H9 (cell line): ENCODE data around the gene RPL10A. TPM values are rescaled to one million over a fixed set of nuclear protein-coding genes. Genes with fewer than 3 reads are reported as not detected.

Experiments used
- DNase-seq: peaks from one replicate; pipeline ENCODE4 v3.0.0-alpha.2; 2017
- H2AFZ ChIP-seq: one replicate; pipeline ENCODE4 v1.6.1; 2013; ENCODE audit warnings: mild to moderate bottlenecking, low read length, control low read depth, moderate library complexity
- H2AK5ac ChIP-seq: 2 replicates; pipeline ENCODE4 v1.6.1; 2013; ENCODE audit warnings: low read length, control low read depth, mixed read lengths; ENCODE audit not compliant: insufficient read length
- H2BK120ac ChIP-seq: one replicate; pipeline ENCODE4 v1.6.1; 2013; ENCODE audit warnings: low read depth, mild to moderate bottlenecking, low read length, control low read depth, inconsistent platforms; ENCODE audit not compliant: poor library complexity, severe bottlenecking
- H2BK12ac ChIP-seq: 2 replicates; pipeline ENCODE4 v1.6.1; 2013; ENCODE audit warnings: low read length, control low read depth, mixed read lengths, low read depth; ENCODE audit not compliant: insufficient read length
- H2BK15ac ChIP-seq: 2 replicates; pipeline ENCODE4 v1.6.1; 2013; ENCODE audit warnings: low read depth, low read length, control low read depth
- H2BK20ac ChIP-seq: one replicate; pipeline ENCODE4 v1.6.1; 2013; ENCODE audit warnings: low read depth, mild to moderate bottlenecking, low read length, control low read depth, inconsistent platforms; ENCODE audit not compliant: poor library complexity, severe bottlenecking
- H2BK5ac ChIP-seq: 2 replicates; pipeline ENCODE4 v1.6.1; 2013; ENCODE audit warnings: low read length, control low read depth, mixed read lengths; ENCODE audit not compliant: insufficient read length
- H3K14ac ChIP-seq: 2 replicates; pipeline ENCODE4 v1.6.1; 2013; ENCODE audit warnings: low read length, control low read depth; ENCODE audit not compliant: insufficient read depth
- H3K18ac ChIP-seq: 2 replicates; pipeline ENCODE4 v1.6.1; 2013; ENCODE audit warnings: low read depth, mild to moderate bottlenecking, mixed read lengths, low read length, control low read depth; ENCODE audit not compliant: insufficient read length
- H3K23ac ChIP-seq: 2 replicates; pipeline ENCODE4 v1.6.1; 2013; ENCODE audit warnings: low read length, control low read depth, mixed read lengths, low read depth; ENCODE audit not compliant: insufficient read length
- H3K23me2 ChIP-seq: 2 replicates; pipeline ENCODE4 v1.6.1; 2013; ENCODE audit warnings: low read depth, mild to moderate bottlenecking, mixed read lengths, low read length, control low read depth; ENCODE audit not compliant: insufficient read length, poor library complexity, severe bottlenecking
- H3K27ac ChIP-seq: 2 replicates; pipeline ENCODE4 v1.5.1; 2013; ENCODE audit warnings: low read length, control low read depth, mixed read lengths, low read depth; ENCODE audit not compliant: insufficient read length
- H3K27me3 ChIP-seq: 2 replicates; pipeline ENCODE4 v1.6.1; 2013; ENCODE audit warnings: low read length, control low read depth, inconsistent platforms; ENCODE audit not compliant: insufficient read depth
- H3K4ac ChIP-seq: 2 replicates; pipeline ENCODE4 v1.6.1; 2013; ENCODE audit warnings: low read depth, mild to moderate bottlenecking, control low read depth, inconsistent platforms, low read length, moderate library complexity
- H3K4me1 ChIP-seq: 2 replicates; pipeline ENCODE4 v1.6.1; 2013; ENCODE audit warnings: low read length, control low read depth, inconsistent platforms; ENCODE audit not compliant: insufficient read depth
- H3K4me2 ChIP-seq: 2 replicates; pipeline ENCODE4 v1.6.1; 2013; ENCODE audit warnings: low read length, control low read depth, mixed read lengths; ENCODE audit not compliant: insufficient read length, insufficient read depth
- H3K56ac ChIP-seq: 2 replicates; pipeline ENCODE4 v1.6.1; 2013; ENCODE audit warnings: low read depth, mild to moderate bottlenecking, mixed read lengths, low read length, control low read depth; ENCODE audit not compliant: insufficient read length
- H3K79me1 ChIP-seq: 2 replicates; pipeline ENCODE4 v1.6.1; 2013; ENCODE audit warnings: low read depth, mild to moderate bottlenecking, moderate library complexity, low read length, control low read depth, inconsistent platforms; ENCODE audit not compliant: insufficient read depth, poor library complexity, severe bottlenecking
- H3K79me2 ChIP-seq: 2 replicates; pipeline ENCODE4 v1.6.1; 2013; ENCODE audit warnings: low read length, control low read depth, inconsistent platforms; ENCODE audit not compliant: insufficient read depth
- H3K9ac ChIP-seq: 2 replicates; pipeline ENCODE4 v1.6.1; 2013; ENCODE audit warnings: low read length, control low read depth, mixed read lengths; ENCODE audit not compliant: insufficient read length; ENCODE audit errors: extremely low read depth
- H3K9me3 ChIP-seq: one replicate; pipeline ENCODE4 v1.6.1; 2013; ENCODE audit warnings: low read depth, low read length, inconsistent platforms; ENCODE audit not compliant: control insufficient read depth
- H3T11ph ChIP-seq: one replicate; pipeline ENCODE4 v1.6.1; 2013; ENCODE audit warnings: mild to moderate bottlenecking, low read length, control low read depth, inconsistent platforms
- H4K20me1 ChIP-seq: one replicate; pipeline ENCODE4 v1.6.1; 2013; ENCODE audit not compliant: control insufficient read depth, insufficient read length, insufficient read depth
- H4K5ac ChIP-seq: 2 replicates; pipeline ENCODE4 v1.6.1; 2013; ENCODE audit warnings: low read depth, mild to moderate bottlenecking, mixed read lengths, low read length, control low read depth; ENCODE audit not compliant: insufficient read length
- H4K8ac ChIP-seq: replicated peaks from 2 replicates; pipeline ENCODE4 v1.6.1; 2013; ENCODE audit warnings: low read length, control low read depth, mixed read lengths, low read depth; ENCODE audit not compliant: insufficient read length
- H4K91ac ChIP-seq: 2 replicates; pipeline ENCODE4 v1.6.1; 2013; ENCODE audit warnings: low read depth, mild to moderate bottlenecking, moderate library complexity, mixed read lengths, low read length, control low read depth; ENCODE audit not compliant: insufficient read length
- H3K27ac Mint-ChIP-seq, 3 experiments: 2 replicates in 2 of 3; 3 replicates in 1 of 3; pipeline ENCODE4 v1.8.0; 2020 to 2021; ENCODE audit warnings: mixed read lengths in 3 of 3, mild to moderate bottlenecking in 1 of 3, moderate library complexity in 1 of 3
- H3K27me3 Mint-ChIP-seq: 2 replicates; pipeline ENCODE4 v1.8.0; 2021; ENCODE audit warnings: low read depth, mild to moderate bottlenecking, moderate library complexity, mixed read lengths
- H3K36me3 Mint-ChIP-seq, 3 experiments: 2 replicates in 2 of 3; 3 replicates in 1 of 3; pipeline ENCODE4 v1.8.0; 2020 to 2021; ENCODE audit warnings: low read depth in 3 of 3, mixed read lengths in 3 of 3; ENCODE audit not compliant: insufficient read depth in 1 of 3
- H3K4me1 Mint-ChIP-seq, 2 experiments: 2 replicates each; pipeline ENCODE4 v1.8.0; 2020; ENCODE audit warnings: mixed read lengths in 2 of 2
- H3K4me3 Mint-ChIP-seq, 2 experiments: 2 replicates in 1 of 2; 3 replicates in 1 of 2; pipeline ENCODE4 v1.8.0; 2020 to 2021; ENCODE audit warnings: mild to moderate bottlenecking in 2 of 2, mixed read lengths in 2 of 2, moderate library complexity in 1 of 2
- H3K9me3 Mint-ChIP-seq, 2 experiments: 2 replicates in 1 of 2; 3 replicates in 1 of 2; pipeline ENCODE4 v1.8.0; 2020; ENCODE audit warnings: mild to moderate bottlenecking in 2 of 2, mixed read lengths in 2 of 2, moderate library complexity in 1 of 2
- CTCF ChIP-seq: fragments of 200-600 bp; sonication (generic); conservative IDR thresholded peaks from 3 replicates; pipeline ENCODE4 v1.8.0; 2021; ENCODE audit warnings: antibody characterized with exemption, mild to moderate bottlenecking
- WGBS: extraction: QIAGEN DNeasy Blood & Tissue Kit; methylation state at CpG from one replicate; pipeline ENCODE4 v1.1.7; 2013; ENCODE audit warnings: missing lambda C conversion rate, low lambda C conversion rate, mixed read lengths; ENCODE audit not compliant: insufficient read length; ENCODE audit errors: extremely low coverage; 5-methylcytosine and 5-hydroxymethylcytosine counted together
- total RNA-seq: library from RNA; stranded (reverse); gene quantifications from 2 replicates; pipeline ENCODE4 v1.2.1, GENCODE V29; 2021

Gene RPL10A
- total RNA-seq, 1 experiment from 2014 or later, result 1,830 TPM

GRCh38 chr6:35442693-35443092 is 25.5 kb upstream of the RPL10A start:
- Histone ChIP-seq H2BK20ac (no peak overlapping the region), H3K4me2 (no peak overlapping the region), H4K8ac (no peak overlapping the region), H3K4me1 (no peaks in the 10 kb centered on the region), H4K20me1 (no peaks in the 10 kb centered on the region), H3K27ac (no peak overlapping the region), H4K91ac (no peak overlapping the region), H3K56ac (no peak overlapping the region), H2BK5ac (no peak overlapping the region), H3K14ac (no peak overlapping the region), H2BK12ac (no peak overlapping the region), H2AFZ (no peak overlapping the region), H3K79me2 (no peaks in the 10 kb centered on the region), H3K79me1 (no peaks in the 10 kb centered on the region), H3K23ac (no peak overlapping the region), H3K4ac (no peak overlapping the region), H2AK5ac (no peak overlapping the region), H4K5ac (no peak overlapping the region), H2BK15ac (no peak overlapping the region), H3T11ph (no peak overlapping the region), H3K27me3 (no peaks in the 10 kb centered on the region), H3K18ac (no peak overlapping the region), H3K9me3 (no peaks in the 10 kb centered on the region), H3K23me2 (no peaks in the 10 kb centered on the region), H3K9ac (no peak overlapping the region), H2BK120ac (no peak overlapping the region)
- Mint-ChIP-seq H3K4me3 (no peak overlapping the region; a peak in 1 of 5 replicates), H3K9me3 (no peaks in the 10 kb centered on the region), H3K36me3 (no peaks in the 10 kb centered on the region), H3K27me3 (no peaks in the 10 kb centered on the region), H3K4me1 (no peaks in the 10 kb centered on the region), H3K27ac (no peak overlapping the region; a peak in 1 of 7 replicates)
- WGBS, result no CpG with 5 or more reads among the region's 5 CpGs
- no peak for TF ChIP-seq CTCF
- no peak for DNase-seq
